HepG2 (cell line): ENCODE measurements around the gene EBF4. TPM values are rescaled to one million over a fixed set of nuclear protein-coding genes. Genes with fewer than 3 reads are reported as not detected.

Experiments used
- CBX2 ChIP-seq, 2 experiments: fragments of 200-600 bp in 1 of 2; sonication (generic); formaldehyde crosslinking in 1 of 2; IDR thresholded peaks; 2 replicates each; pipeline versions ENCODE4 v1.7.0 to v1.8.1; 2018 to 2022; ENCODE audit warnings: low read depth in 2 of 2, low read length in 1 of 2, mild to moderate bottlenecking in 1 of 2, missing genetic modification reagents in 1 of 2
- DPF2 ChIP-seq: sonication (generic); formaldehyde crosslinking; IDR thresholded peaks from 2 replicates; pipeline ENCODE4 v1.4.0; 2020; ENCODE audit warnings: mild to moderate bottlenecking, low read depth, missing genetic modification reagents, borderline replicate concordance
- FOXO1 ChIP-seq: sonication (generic); formaldehyde crosslinking; IDR thresholded peaks from 2 replicates; pipeline ENCODE4 v1.4.0; 2020; ENCODE audit warnings: missing genetic modification reagents
- KLF12 ChIP-seq: sonication (generic); formaldehyde crosslinking; IDR thresholded peaks from 2 replicates; pipeline ENCODE4 v1.4.0; 2020; ENCODE audit warnings: missing genetic modification reagents, borderline replicate concordance
- MAF1 ChIP-seq: sonication (generic); formaldehyde crosslinking; IDR thresholded peaks from 2 replicates; pipeline ENCODE4 v1.5.0; 2020; ENCODE audit warnings: missing genetic modification reagents, borderline replicate concordance
- NR2F2 ChIP-seq: IDR thresholded peaks from 2 replicates; pipeline ENCODE4 v1.6.1; 2012; ENCODE audit warnings: low read depth, inconsistent platforms, borderline replicate concordance
- ZNF138 ChIP-seq: sonication (generic); formaldehyde crosslinking; IDR thresholded peaks from 2 replicates; pipeline ENCODE4 v1.5.0; 2020; ENCODE audit warnings: mild to moderate bottlenecking, low read depth, missing genetic modification reagents
- ZNF441 ChIP-seq: sonication (generic); formaldehyde crosslinking; IDR thresholded peaks from 2 replicates; pipeline ENCODE4 v1.7.0; 2021; ENCODE audit warnings: missing genetic modification reagents, borderline replicate concordance
- ZNF510 ChIP-seq: sonication (generic); formaldehyde crosslinking; IDR thresholded peaks from 2 replicates; pipeline ENCODE4 v1.4.0; 2020; ENCODE audit warnings: low read depth, mild to moderate bottlenecking, missing genetic modification reagents
- ZNF552 ChIP-seq: sonication (generic); formaldehyde crosslinking; IDR thresholded peaks from 2 replicates; pipeline ENCODE4 v1.9.0; 2022; ENCODE audit warnings: missing genetic modification reagents, mild to moderate bottlenecking, borderline replicate concordance
- ZNF619 ChIP-seq: sonication (generic); formaldehyde crosslinking; IDR thresholded peaks from 2 replicates; pipeline ENCODE4 v1.4.0; 2020; ENCODE audit warnings: mild to moderate bottlenecking, missing genetic modification reagents
- ZNF850 ChIP-seq: sonication (generic); formaldehyde crosslinking; conservative IDR thresholded peaks from 2 replicates; pipeline ENCODE4 v1.9.0; 2021; ENCODE audit warnings: mild to moderate bottlenecking, missing genetic modification reagents
- polyA plus RNA-seq, 8 experiments: library from polyadenylated mRNA; depleted of rRNA in 3 of 8; stranded (reverse) in 7 of 8; unstranded in 1 of 8; fragments of >200 nt; fragmentation: Illumina TruSeq in 4 of 8; extraction: Trizol in 4 of 8; gene quantifications; 2 replicates each; pipeline versions ENCODE4 v1.2.1 to v1.2.3, GENCODE V29; 2011 to 2016; ENCODE audit warnings: low read depth in 4 of 8, missing spikeins in 1 of 8, mixed read lengths in 1 of 8; ENCODE audit not compliant: insufficient read depth in 1 of 8
- total RNA-seq, 5 experiments: library from RNA; depleted of rRNA; stranded (reverse); fragments of >200 nt; fragmentation: Illumina TruSeq; extraction: Trizol; gene quantifications; 2 replicates each; pipeline ENCODE4 v1.2.3, GENCODE V29; 2016; ENCODE audit warnings: low read depth in 1 of 5
- TF ChIP-seq, protein P1 (sequence below): sonication (generic); formaldehyde crosslinking; IDR thresholded peaks from 2 replicates; pipeline ENCODE4 v1.8.0; 2022; ENCODE audit warnings: mild to moderate bottlenecking, missing genetic modification reagents
- TF ChIP-seq, protein P2 (sequence below), 2 experiments: sonication (generic) in 1 of 2; formaldehyde crosslinking in 1 of 2; IDR thresholded peaks; 2 replicates each; pipeline versions ENCODE4 v1.5.1 to v1.6.1; 2011 to 2020; ENCODE audit warnings: borderline replicate concordance in 1 of 2, low read depth in 1 of 2, low read length in 1 of 2, mild to moderate bottlenecking in 1 of 2, missing genetic modification reagents in 1 of 2, moderate library complexity in 1 of 2
- TF ChIP-seq, protein P3 (sequence below): sonication (generic); formaldehyde crosslinking; IDR thresholded peaks from 2 replicates; pipeline ENCODE4 v1.4.0; 2020; ENCODE audit warnings: mild to moderate bottlenecking, missing genetic modification reagents

EBF4 gene
- total and polyA plus RNA-seq, 2 of the 13 experiments (the other 11 are each of a cell fraction or from before 2014, with no cell fraction given): 0.84 to 2.2 TPM

DNA sequence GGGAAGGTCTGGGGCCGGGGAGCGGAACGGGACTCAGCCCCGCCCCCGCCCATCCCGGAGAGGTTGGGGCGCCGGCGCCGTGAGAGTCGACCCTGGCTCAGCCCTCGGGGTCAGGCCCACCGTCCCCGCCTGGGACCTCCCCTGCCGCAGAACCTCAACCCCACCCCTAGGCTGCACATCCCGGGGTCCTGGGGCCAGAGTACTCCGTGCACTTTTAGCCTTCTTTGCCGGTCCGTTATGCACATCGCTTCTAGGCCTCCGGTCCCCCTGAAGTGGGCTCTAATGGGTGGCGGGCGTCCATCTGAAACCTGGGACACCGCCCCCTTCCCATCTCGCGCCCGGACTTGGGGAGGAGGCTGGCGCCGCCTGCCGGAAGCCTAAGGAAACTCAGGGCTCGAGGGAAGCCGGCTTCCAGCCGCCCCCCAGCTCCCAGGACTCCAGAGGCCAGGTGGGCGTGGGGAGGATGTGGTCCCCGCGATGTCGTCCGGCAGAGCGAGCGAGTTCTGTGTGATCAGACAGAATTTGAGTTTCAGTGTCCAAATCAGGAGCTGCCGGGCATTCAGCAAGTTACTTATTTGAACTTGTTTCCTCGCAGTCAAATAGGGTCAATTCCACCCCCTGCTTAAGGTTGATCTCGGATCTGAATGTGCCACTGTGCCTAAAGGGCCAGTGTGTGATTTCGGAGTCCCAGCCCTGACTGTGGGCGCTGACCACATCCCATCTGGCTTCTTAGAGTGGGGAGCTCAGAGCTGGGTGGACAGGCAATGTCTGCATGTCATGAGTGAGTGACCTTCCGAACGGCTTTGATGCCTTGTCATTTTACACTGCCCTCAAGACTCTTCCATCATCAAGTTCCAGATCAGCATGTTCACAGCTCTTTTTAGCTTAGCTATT, 60.2 kb downstream of the EBF4 start (continued):
- TF ChIP-seq CBX2 (IDR thresholded peaks at IDR 0.05; ENCODE audit: low read depth, low read length): no peak
- 0 out of 2 replicates have a peak, but pooled peaks have one; percentile 40 for TF ChIP-seq CBX2 (CRISPR knock-in tag; IDR thresholded peaks at IDR 0.05; ENCODE audit: low read depth)
- peak; percentile 57; the same call in 1 of the 2 replicates for TF ChIP-seq ZNF619 (CRISPR knock-in tag)
- TF ChIP-seq MAF1: no peak
- TF ChIP-seq ZNF510 (CRISPR knock-in tag): no peak
- TF ChIP-seq ZNF552 (CRISPR knock-in tag): 0 out of 2 replicates have a peak, but pooled peaks have one; percentile 25
- TF ChIP-seq, protein P1, sequence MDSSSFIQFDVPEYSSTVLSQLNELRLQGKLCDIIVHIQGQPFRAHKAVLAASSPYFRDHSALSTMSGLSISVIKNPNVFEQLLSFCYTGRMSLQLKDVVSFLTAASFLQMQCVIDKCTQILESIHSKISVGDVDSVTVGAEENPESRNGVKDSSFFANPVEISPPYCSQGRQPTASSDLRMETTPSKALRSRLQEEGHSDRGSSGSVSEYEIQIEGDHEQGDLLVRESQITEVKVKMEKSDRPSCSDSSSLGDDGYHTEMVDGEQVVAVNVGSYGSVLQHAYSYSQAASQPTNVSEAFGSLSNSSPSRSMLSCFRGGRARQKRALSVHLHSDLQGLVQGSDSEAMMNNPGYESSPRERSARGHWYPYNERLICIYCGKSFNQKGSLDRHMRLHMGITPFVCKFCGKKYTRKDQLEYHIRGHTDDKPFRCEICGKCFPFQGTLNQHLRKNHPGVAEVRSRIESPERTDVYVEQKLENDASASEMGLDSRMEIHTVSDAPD (CRISPR knock-in tag): no peak
- TF ChIP-seq, protein P2, sequence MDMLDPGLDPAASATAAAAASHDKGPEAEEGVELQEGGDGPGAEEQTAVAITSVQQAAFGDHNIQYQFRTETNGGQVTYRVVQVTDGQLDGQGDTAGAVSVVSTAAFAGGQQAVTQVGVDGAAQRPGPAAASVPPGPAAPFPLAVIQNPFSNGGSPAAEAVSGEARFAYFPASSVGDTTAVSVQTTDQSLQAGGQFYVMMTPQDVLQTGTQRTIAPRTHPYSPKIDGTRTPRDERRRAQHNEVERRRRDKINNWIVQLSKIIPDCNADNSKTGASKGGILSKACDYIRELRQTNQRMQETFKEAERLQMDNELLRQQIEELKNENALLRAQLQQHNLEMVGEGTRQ (IDR thresholded peaks at IDR 0.05; ENCODE audit: low read depth, low read length): no peak
- TF ChIP-seq, protein P2 (CRISPR knock-in tag; IDR thresholded peaks at IDR 0.05; ENCODE audit: borderline replicate concordance): no peak; the same call in 1 of the 2 replicates
- TF ChIP-seq, protein P3, sequence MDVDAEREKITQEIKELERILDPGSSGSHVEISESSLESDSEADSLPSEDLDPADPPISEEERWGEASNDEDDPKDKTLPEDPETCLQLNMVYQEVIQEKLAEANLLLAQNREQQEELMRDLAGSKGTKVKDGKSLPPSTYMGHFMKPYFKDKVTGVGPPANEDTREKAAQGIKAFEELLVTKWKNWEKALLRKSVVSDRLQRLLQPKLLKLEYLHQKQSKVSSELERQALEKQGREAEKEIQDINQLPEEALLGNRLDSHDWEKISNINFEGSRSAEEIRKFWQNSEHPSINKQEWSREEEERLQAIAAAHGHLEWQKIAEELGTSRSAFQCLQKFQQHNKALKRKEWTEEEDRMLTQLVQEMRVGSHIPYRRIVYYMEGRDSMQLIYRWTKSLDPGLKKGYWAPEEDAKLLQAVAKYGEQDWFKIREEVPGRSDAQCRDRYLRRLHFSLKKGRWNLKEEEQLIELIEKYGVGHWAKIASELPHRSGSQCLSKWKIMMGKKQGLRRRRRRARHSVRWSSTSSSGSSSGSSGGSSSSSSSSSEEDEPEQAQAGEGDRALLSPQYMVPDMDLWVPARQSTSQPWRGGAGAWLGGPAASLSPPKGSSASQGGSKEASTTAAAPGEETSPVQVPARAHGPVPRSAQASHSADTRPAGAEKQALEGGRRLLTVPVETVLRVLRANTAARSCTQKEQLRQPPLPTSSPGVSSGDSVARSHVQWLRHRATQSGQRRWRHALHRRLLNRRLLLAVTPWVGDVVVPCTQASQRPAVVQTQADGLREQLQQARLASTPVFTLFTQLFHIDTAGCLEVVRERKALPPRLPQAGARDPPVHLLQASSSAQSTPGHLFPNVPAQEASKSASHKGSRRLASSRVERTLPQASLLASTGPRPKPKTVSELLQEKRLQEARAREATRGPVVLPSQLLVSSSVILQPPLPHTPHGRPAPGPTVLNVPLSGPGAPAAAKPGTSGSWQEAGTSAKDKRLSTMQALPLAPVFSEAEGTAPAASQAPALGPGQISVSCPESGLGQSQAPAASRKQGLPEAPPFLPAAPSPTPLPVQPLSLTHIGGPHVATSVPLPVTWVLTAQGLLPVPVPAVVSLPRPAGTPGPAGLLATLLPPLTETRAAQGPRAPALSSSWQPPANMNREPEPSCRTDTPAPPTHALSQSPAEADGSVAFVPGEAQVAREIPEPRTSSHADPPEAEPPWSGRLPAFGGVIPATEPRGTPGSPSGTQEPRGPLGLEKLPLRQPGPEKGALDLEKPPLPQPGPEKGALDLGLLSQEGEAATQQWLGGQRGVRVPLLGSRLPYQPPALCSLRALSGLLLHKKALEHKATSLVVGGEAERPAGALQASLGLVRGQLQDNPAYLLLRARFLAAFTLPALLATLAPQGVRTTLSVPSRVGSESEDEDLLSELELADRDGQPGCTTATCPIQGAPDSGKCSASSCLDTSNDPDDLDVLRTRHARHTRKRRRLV: no peak
- TF ChIP-seq ZNF850: no peak
- no peak for TF ChIP-seq ZNF138 (CRISPR knock-in tag)
- TF ChIP-seq NR2F2: no peak; the same call in 1 of the 2 replicates
- no peak for TF ChIP-seq DPF2 (CRISPR knock-in tag)
- TF ChIP-seq KLF12: 0 out of 2 replicates have a peak, but pooled peaks have one; percentile 73
- TF ChIP-seq ZNF441 (CRISPR knock-in tag): no peak
- TF ChIP-seq FOXO1 (CRISPR knock-in tag): no peak
